IMR-90 (cell line): ENCODE results near the gene SMIM12. TPM values are rescaled to one million over a fixed set of nuclear protein-coding genes. Genes with fewer than 3 reads are reported as not detected.

ENCODE experiments used
- ATAC-seq: fragments of 200-7000 bp; cut with Tn5 transposase; 2 replicates; pipeline ENCODE4 v1.9.1; 2020; ENCODE audit warnings: low read depth, mild to moderate bottlenecking, moderate library complexity
- BruUV-seq: library from RNA; stranded (reverse); fragments of 400-500 nt; replicated peaks from 2 replicates; lab custom pipeline; 2021; lab: Mats Ljungman, UMichigan
- CTCF ChIA-PET: fragments of 300-600 bp; formaldehyde crosslinking; extraction: SDS; loops from one replicate; lab custom pipeline; 2021; ENCODE audit warnings: antibody characterized with exemption; lab: Yijun Ruan, JAX
- POLR2A ChIA-PET: fragments of 300-600 bp; sonication (Branson Sonifier 250); formaldehyde crosslinking; loops from one replicate; lab custom pipeline; 2022; ENCODE audit warnings: antibody characterized with exemption; ENCODE audit not compliant: unreplicated experiment; lab: Charles Lee
- DNase-seq: peaks from one replicate; pipeline ENCODE4 v3.0.0; 2013
- H2AFZ ChIP-seq: replicated peaks from 2 replicates; pipeline ENCODE3; 2013; ENCODE audit warnings: low read length, mild to moderate bottlenecking; ENCODE audit not compliant: poor library complexity
- H2AK5ac ChIP-seq: 2 replicates; pipeline ENCODE4 v1.6.1; 2013; ENCODE audit warnings: low read depth, low read length, inconsistent platforms
- H2AK9ac ChIP-seq: replicated peaks from 2 replicates; pipeline ENCODE3; 2013; ENCODE audit warnings: mild to moderate bottlenecking, low read depth, low read length, moderate library complexity; ENCODE audit not compliant: poor library complexity
- H2BK120ac ChIP-seq: 2 replicates; pipeline ENCODE4 v1.6.1; 2013; ENCODE audit warnings: low read depth, low read length, inconsistent platforms
- H2BK15ac ChIP-seq: 3 replicates; pipeline ENCODE4 v1.6.1; 2013; ENCODE audit warnings: low read depth, low read length, inconsistent platforms
- H2BK20ac ChIP-seq: 2 replicates; pipeline ENCODE4 v1.6.1; 2013; ENCODE audit warnings: low read depth, mild to moderate bottlenecking, inconsistent platforms, low read length, moderate library complexity
- H2BK5ac ChIP-seq: 2 replicates; pipeline ENCODE4 v1.6.1; 2013; ENCODE audit warnings: mild to moderate bottlenecking, low read depth, low read length, inconsistent platforms; ENCODE audit not compliant: poor library complexity, severe bottlenecking
- H3K14ac ChIP-seq: replicated peaks from 2 replicates; pipeline ENCODE4 v1.6.1; 2013; ENCODE audit warnings: low read depth, low read length, inconsistent platforms
- H3K18ac ChIP-seq: 2 replicates; pipeline ENCODE4 v1.6.1; 2013; ENCODE audit warnings: low read depth, low read length, control low read depth
- H3K23ac ChIP-seq: 2 replicates; pipeline ENCODE4 v1.6.1; 2013; ENCODE audit warnings: low read depth, low read length, inconsistent platforms
- H3K27ac ChIP-seq: 2 replicates; pipeline ENCODE4 v1.5.1; 2013; ENCODE audit warnings: mild to moderate bottlenecking, control low read depth, low read length; ENCODE audit not compliant: insufficient read depth
- H3K27me3 ChIP-seq: 2 replicates; pipeline ENCODE4 v1.6.1; 2013; ENCODE audit warnings: low read length; ENCODE audit not compliant: control insufficient read depth, insufficient read depth
- H3K36me3 ChIP-seq: 2 replicates; pipeline ENCODE4 v1.6.1; 2013; ENCODE audit warnings: low read length, mixed read lengths; ENCODE audit not compliant: control insufficient read depth, insufficient read depth
- H3K4ac ChIP-seq: 2 replicates; pipeline ENCODE4 v1.6.1; 2013; ENCODE audit warnings: low read depth, low read length, inconsistent platforms
- H3K4me1 ChIP-seq: 2 replicates; pipeline ENCODE4 v1.6.1; 2013; ENCODE audit warnings: low read length, mixed read lengths; ENCODE audit not compliant: control insufficient read depth, insufficient read depth
- H3K4me2 ChIP-seq: 2 replicates; pipeline ENCODE4 v1.6.1; 2013; ENCODE audit warnings: low read depth, mild to moderate bottlenecking, control low read depth, low read length, moderate library complexity
- H3K4me3 ChIP-seq: 2 replicates; pipeline ENCODE4 v1.5.1; 2013; ENCODE audit warnings: low read depth, mild to moderate bottlenecking, control low read depth, low read length, moderate library complexity; ENCODE audit not compliant: insufficient read depth
- H3K56ac ChIP-seq: 2 replicates; pipeline ENCODE4 v1.6.1; 2013; ENCODE audit warnings: low read length, inconsistent platforms; ENCODE audit not compliant: insufficient read depth; ENCODE audit errors: extremely low read depth
- H3K79me1 ChIP-seq, 2 experiments: 2 replicates each; pipeline ENCODE4 v1.6.1; 2013; ENCODE audit warnings: low read length in 2 of 2, inconsistent platforms in 1 of 2, low read depth in 1 of 2
- H3K9ac ChIP-seq: 2 replicates; pipeline ENCODE4 v1.6.1; 2013; ENCODE audit warnings: low read depth, low read length, control low read depth
- H3K9me1 ChIP-seq: 2 replicates; pipeline ENCODE4 v1.6.1; 2013; ENCODE audit warnings: low read length, inconsistent platforms; ENCODE audit not compliant: insufficient read depth
- H3K9me3 ChIP-seq: 2 replicates; pipeline ENCODE4 v1.6.1; 2013; ENCODE audit warnings: low read length; ENCODE audit not compliant: control insufficient read depth, insufficient read depth
- H4K20me1 ChIP-seq: 2 replicates; pipeline ENCODE4 v1.6.1; 2013; ENCODE audit warnings: low read length, inconsistent platforms; ENCODE audit not compliant: insufficient read depth
- H4K5ac ChIP-seq: 2 replicates; pipeline ENCODE4 v1.6.1; 2013; ENCODE audit warnings: mild to moderate bottlenecking, low read depth, low read length, control low read depth
- H4K8ac ChIP-seq, 2 experiments: 2 replicates each; pipeline ENCODE4 v1.6.1; 2013; ENCODE audit warnings: low read depth in 2 of 2, low read length in 2 of 2, control low read depth in 1 of 2, inconsistent platforms in 1 of 2
- H4K91ac ChIP-seq: 2 replicates; pipeline ENCODE4 v1.6.1; 2013; ENCODE audit warnings: low read depth, low read length, inconsistent platforms; ENCODE audit not compliant: insufficient read depth
- BHLHE40 ChIP-seq: fragments of 150-350 bp; IDR thresholded peaks from 2 replicates; pipeline ENCODE4 v1.6.1; 2016; ENCODE audit warnings: mild to moderate bottlenecking, low read depth, low read length
- CEBPB ChIP-seq: IDR thresholded peaks from 2 replicates; pipeline ENCODE4 v1.6.1; 2012; ENCODE audit warnings: low read depth, low read length, improper control_type of control experiment
- CHD1 ChIP-seq: IDR thresholded peaks from 2 replicates; pipeline ENCODE4 v1.6.1; 2012; ENCODE audit warnings: low read depth, low read length, improper control_type of control experiment
- MAZ ChIP-seq: IDR thresholded peaks from 2 replicates; pipeline ENCODE4 v1.6.1; 2012; ENCODE audit warnings: low read depth, mild to moderate bottlenecking, low read length, improper control_type of control experiment, moderate library complexity, borderline replicate concordance
- MXI1 ChIP-seq: IDR thresholded peaks from 2 replicates; pipeline ENCODE4 v1.6.1; 2012; ENCODE audit warnings: low read depth, mild to moderate bottlenecking, low read length, moderate library complexity, borderline replicate concordance
- NFE2L2 ChIP-seq: fragments of 150-350 bp; IDR thresholded peaks from 2 replicates; pipeline ENCODE4 v1.6.1; 2016; ENCODE audit warnings: low read depth, mild to moderate bottlenecking, low read length
- POLR2A ChIP-seq: IDR thresholded peaks from 2 replicates; pipeline ENCODE4 v1.6.1; 2012; ENCODE audit warnings: mild to moderate bottlenecking, low read depth, low read length
- RAD21 ChIP-seq: IDR thresholded peaks from 2 replicates; pipeline ENCODE4 v1.6.1; 2012; ENCODE audit warnings: low read length, improper control_type of control experiment
- RCOR1 ChIP-seq: IDR thresholded peaks from 2 replicates; pipeline ENCODE4 v1.6.1; 2012; ENCODE audit warnings: mild to moderate bottlenecking, low read length, improper control_type of control experiment; ENCODE audit not compliant: insufficient replicate concordance
- RFX5 ChIP-seq: IDR thresholded peaks from 2 replicates; pipeline ENCODE4 v1.8.0; 2012; ENCODE audit warnings: low read depth, mild to moderate bottlenecking, low read length, moderate library complexity
- SMC3 ChIP-seq: fragments of 150-350 bp; IDR thresholded peaks from 2 replicates; pipeline ENCODE4 v1.6.1; 2016; ENCODE audit warnings: low read depth, mild to moderate bottlenecking, antibody characterized with exemption, low read length, moderate library complexity
- WGBS, 2 experiments: methylation state at CpG; one replicate each; pipeline versions ENCODE4 v1.1.5 to v1.1.7; 2013; ENCODE audit warnings: missing lambda C conversion rate in 2 of 2; ENCODE audit not compliant: insufficient read length in 1 of 2; ENCODE audit errors: extremely low coverage in 2 of 2; 5-methylcytosine and 5-hydroxymethylcytosine counted together
- dilution Hi-C: fragments of 300-500 bp; cut with HindIII; formaldehyde crosslinking; loops from one replicate; pipeline ENCODE4 v1.14.3; 2018; ENCODE audit warnings: low sequenced_read_pairs; ENCODE audit not compliant: unreplicated experiment
- in situ Hi-C: fragments of 300-500 bp; cut with MboI; formaldehyde crosslinking; loops from 3 replicates; pipeline ENCODE4 v1.14.3; 2019; ENCODE audit warnings: low sequenced_read_pairs, inconsistent platforms, mixed read lengths
- intact Hi-C: fragments of 100-400 bp; cut with micrococcal nuclease; formaldehyde crosslinking; loops from 2 replicates; pipeline ENCODE4 v1.10.0; 2022
- polyA plus RNA-seq, 3 experiments: library from polyadenylated mRNA; depleted of rRNA; stranded (reverse); fragments of >200 nt; gene quantifications; 2 replicates each; pipeline ENCODE4 v1.2.3, GENCODE V29; 2012; ENCODE audit warnings: low replicate concordance in 1 of 3
- total RNA-seq: library from RNA; depleted of rRNA; stranded (reverse); fragments of >200 nt; gene quantifications from 2 replicates; pipeline ENCODE4 v1.2.3, GENCODE V29; 2012
- TF ChIP-seq, protein P1 (sequence below): fragments of 150-350 bp; IDR thresholded peaks from 2 replicates; pipeline ENCODE4 v1.6.1; 2016; ENCODE audit warnings: low read depth, mild to moderate bottlenecking, low read length, moderate library complexity, borderline replicate concordance
- TF ChIP-seq, protein P2 (sequence below): conservative IDR thresholded peaks from 2 replicates; pipeline ENCODE4 v1.5.1; 2012; ENCODE audit warnings: mild to moderate bottlenecking, low read depth, low read length, improper control_type of control experiment

Gene SMIM12
- total and polyA plus RNA-seq, 2 of the 4 experiments (the other 2 are of a cell fraction): 31.9 to 44.4 TPM

DNA sequence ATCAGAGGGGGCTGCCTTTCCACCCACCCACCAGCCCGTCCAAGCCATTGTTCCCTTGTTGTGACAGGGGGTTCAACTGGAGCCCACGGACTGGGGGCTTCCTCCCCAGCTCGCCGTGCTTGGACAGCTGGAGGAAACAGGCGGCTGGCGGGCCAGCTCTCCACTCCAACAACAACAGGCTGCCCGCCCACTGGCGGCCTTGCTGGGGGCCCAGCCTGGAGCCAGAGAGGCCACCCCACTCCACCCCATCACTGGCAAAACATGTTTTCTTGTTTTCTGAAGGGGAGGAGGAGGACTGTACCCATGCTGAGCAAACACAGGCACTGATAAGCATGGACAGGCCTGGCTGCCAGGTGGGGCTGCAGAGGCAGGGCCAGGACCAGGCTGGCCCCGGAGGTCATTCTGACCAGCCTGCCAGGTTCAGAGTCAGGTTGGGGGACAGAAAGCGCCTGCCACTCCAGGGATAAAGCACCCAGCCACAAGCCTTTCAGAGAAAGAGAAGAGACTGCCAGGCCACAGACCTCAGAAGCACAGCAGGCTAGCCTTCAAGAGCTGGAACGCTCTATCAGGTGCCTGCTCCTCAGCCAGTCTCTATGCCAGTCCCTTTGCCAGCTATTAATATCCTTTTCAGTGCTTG is 34.0 kb downstream of the SMIM12 start:
- DNase-seq (no peak), ATAC-seq (no peak)
- 10% methylated on average over 2 of the region's 11 CpGs; no CpG with 5 or more reads in 1 of the 2 experiments for WGBS, 2 experiments
- no peak overlapping the region for H3K14ac ChIP-seq
- H2BK15ac ChIP-seq: no peak overlapping the region
- no peaks in the 10 kb centered on the region for H3K36me3 ChIP-seq
- no peak overlapping the region for H3K4ac ChIP-seq
- no peak overlapping the region for H2BK120ac ChIP-seq
- peak overlapping the region; percentile 70 for H2AFZ ChIP-seq
- intact Hi-C loops: no loop called here
- in situ Hi-C loops: no loop called here
- H4K8ac ChIP-seq: no peak overlapping the region
- H2BK20ac ChIP-seq: no peak overlapping the region
- H3K4me2 ChIP-seq: no peak overlapping the region
- H4K91ac ChIP-seq: no peak overlapping the region
- H3K27me3 ChIP-seq: no peaks in the 10 kb centered on the region
- H2AK9ac ChIP-seq: no peak overlapping the region
- no peak overlapping the region for H3K27ac ChIP-seq
- H3K9me1 ChIP-seq: no peaks in the 10 kb centered on the region
- no peaks in the 10 kb centered on the region for H4K20me1 ChIP-seq
- dilution Hi-C loops: no loop called here
- no peak overlapping the region for H3K23ac ChIP-seq
- no peak overlapping the region for H3K9ac ChIP-seq
- H3K56ac ChIP-seq: no peak overlapping the region
- ChIA-PET CTCF (no interaction called here), POLR2A (no interaction called here)
- no peak for TF ChIP-seq CHD1
- TF ChIP-seq, protein P1, sequence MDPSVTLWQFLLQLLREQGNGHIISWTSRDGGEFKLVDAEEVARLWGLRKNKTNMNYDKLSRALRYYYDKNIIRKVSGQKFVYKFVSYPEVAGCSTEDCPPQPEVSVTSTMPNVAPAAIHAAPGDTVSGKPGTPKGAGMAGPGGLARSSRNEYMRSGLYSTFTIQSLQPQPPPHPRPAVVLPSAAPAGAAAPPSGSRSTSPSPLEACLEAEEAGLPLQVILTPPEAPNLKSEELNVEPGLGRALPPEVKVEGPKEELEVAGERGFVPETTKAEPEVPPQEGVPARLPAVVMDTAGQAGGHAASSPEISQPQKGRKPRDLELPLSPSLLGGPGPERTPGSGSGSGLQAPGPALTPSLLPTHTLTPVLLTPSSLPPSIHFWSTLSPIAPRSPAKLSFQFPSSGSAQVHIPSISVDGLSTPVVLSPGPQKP: no peak
- no peak for TF ChIP-seq POLR2A
- TF ChIP-seq MXI1: no peak
- no peak for TF ChIP-seq MAZ
- no peak for TF ChIP-seq BHLHE40
- no peak for TF ChIP-seq RFX5
- TF ChIP-seq RAD21: no peak
- no peak for TF ChIP-seq CEBPB
- TF ChIP-seq SMC3: no peak
- no peak for TF ChIP-seq RCOR1
- TF ChIP-seq, protein P2, sequence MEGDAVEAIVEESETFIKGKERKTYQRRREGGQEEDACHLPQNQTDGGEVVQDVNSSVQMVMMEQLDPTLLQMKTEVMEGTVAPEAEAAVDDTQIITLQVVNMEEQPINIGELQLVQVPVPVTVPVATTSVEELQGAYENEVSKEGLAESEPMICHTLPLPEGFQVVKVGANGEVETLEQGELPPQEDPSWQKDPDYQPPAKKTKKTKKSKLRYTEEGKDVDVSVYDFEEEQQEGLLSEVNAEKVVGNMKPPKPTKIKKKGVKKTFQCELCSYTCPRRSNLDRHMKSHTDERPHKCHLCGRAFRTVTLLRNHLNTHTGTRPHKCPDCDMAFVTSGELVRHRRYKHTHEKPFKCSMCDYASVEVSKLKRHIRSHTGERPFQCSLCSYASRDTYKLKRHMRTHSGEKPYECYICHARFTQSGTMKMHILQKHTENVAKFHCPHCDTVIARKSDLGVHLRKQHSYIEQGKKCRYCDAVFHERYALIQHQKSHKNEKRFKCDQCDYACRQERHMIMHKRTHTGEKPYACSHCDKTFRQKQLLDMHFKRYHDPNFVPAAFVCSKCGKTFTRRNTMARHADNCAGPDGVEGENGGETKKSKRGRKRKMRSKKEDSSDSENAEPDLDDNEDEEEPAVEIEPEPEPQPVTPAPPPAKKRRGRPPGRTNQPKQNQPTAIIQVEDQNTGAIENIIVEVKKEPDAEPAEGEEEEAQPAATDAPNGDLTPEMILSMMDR: no peak
- no peak for TF ChIP-seq NFE2L2
- H3K18ac ChIP-seq: no peak overlapping the region
- no peak overlapping the region for H3K4me3 ChIP-seq
- no peak overlapping the region for H4K5ac ChIP-seq
- H2AK5ac ChIP-seq: no peak overlapping the region
- no peaks in the 10 kb centered on the region for H3K4me1 ChIP-seq
- no peaks in the 10 kb centered on the region for H3K79me1 ChIP-seq
- H3K9me3 ChIP-seq: no peaks in the 10 kb centered on the region
- BruUV-seq: no TSS peak
- no peak overlapping the region for H2BK5ac ChIP-seq
